OCI-LY7 (cell line): Measurements from ENCODE around the gene SHC1. TPM values are rescaled to one million over a fixed set of nuclear protein-coding genes. Genes with fewer than 3 reads are reported as not detected.

Experiments used
- BruUV-seq: library from RNA; stranded (reverse); fragments of 400-500 nt; replicated peaks from 2 replicates; lab custom pipeline; 2021; lab: Mats Ljungman, UMichigan
- CTCF ChIA-PET: fragments of 300-600 bp; sonication (Branson Sonifier 250); formaldehyde crosslinking; loops from one replicate; lab custom pipeline; 2022; ENCODE audit warnings: antibody characterized with exemption; ENCODE audit not compliant: unreplicated experiment; lab: Charles Lee
- POLR2A ChIA-PET: fragments of 300-600 bp; sonication (Branson Sonifier 250); formaldehyde crosslinking; loops from one replicate; lab custom pipeline; 2022; ENCODE audit warnings: antibody characterized with exemption; lab: Charles Lee
- DNase-seq: peaks from one replicate; pipeline ENCODE4 v3.0.0-alpha.2; 2015; ENCODE audit warnings: low spot score
- H2AFZ ChIP-seq: fragments of 200-600 bp; sonication (generic), shearing (Covaris generic); 2 replicates; pipeline ENCODE4 v1.6.1; 2014; ENCODE audit warnings: mild to moderate bottlenecking, antibody characterized with exemption, low read length, moderate library complexity
- H3K27ac ChIP-seq: fragments of 200-600 bp; sonication (generic); 2 replicates; pipeline ENCODE4 v1.5.1; 2014; ENCODE audit warnings: mixed run types, low read depth, mild to moderate bottlenecking, moderate library complexity, low read length, inconsistent platforms; ENCODE audit not compliant: poor library complexity, severe bottlenecking
- H3K36me3 ChIP-seq: fragments of 200-600 bp; sonication (generic); 2 replicates; pipeline ENCODE4 v1.6.1; 2014; ENCODE audit warnings: mild to moderate bottlenecking, antibody characterized with exemption, low read length, moderate library complexity, mixed read lengths; ENCODE audit not compliant: insufficient read depth
- H3K4me1 ChIP-seq: fragments of 200-600 bp; sonication (generic); 2 replicates; pipeline ENCODE4 v1.5.1; 2014; ENCODE audit warnings: mild to moderate bottlenecking, low read length; ENCODE audit not compliant: insufficient read depth, poor library complexity, severe bottlenecking
- H3K4me2 ChIP-seq: fragments of 200-600 bp; sonication (generic); 2 replicates; pipeline ENCODE4 v1.6.1; 2014; ENCODE audit warnings: mild to moderate bottlenecking, low read length
- H3K4me3 ChIP-seq: fragments of 200-600 bp; sonication (generic); 2 replicates; pipeline ENCODE4 v1.5.1; 2014; ENCODE audit warnings: mild to moderate bottlenecking, low read depth, low read length; ENCODE audit not compliant: poor library complexity, severe bottlenecking
- H3K79me2 ChIP-seq: fragments of 200-600 bp; sonication (generic); 2 replicates; pipeline ENCODE4 v1.6.1; 2016; ENCODE audit warnings: low read depth, mild to moderate bottlenecking, low read length, moderate library complexity, mixed read lengths; ENCODE audit not compliant: insufficient read depth
- H3K9me2 ChIP-seq: fragments of 200-600 bp; sonication (generic); 2 replicates; pipeline ENCODE4 v1.6.1; 2016; ENCODE audit warnings: mild to moderate bottlenecking, low read length, mixed read lengths; ENCODE audit not compliant: insufficient read depth
- H3K9me3 ChIP-seq: fragments of 200-600 bp; sonication (generic); 2 replicates; pipeline ENCODE4 v1.6.1; 2014; ENCODE audit warnings: mild to moderate bottlenecking, mixed run types, low read length, mixed read lengths
- H4K20me1 ChIP-seq: fragments of 200-600 bp; sonication (generic); 2 replicates; pipeline ENCODE4 v1.6.1; 2014; ENCODE audit warnings: mild to moderate bottlenecking, antibody characterized with exemption, low read length, moderate library complexity, mixed read lengths; ENCODE audit not compliant: insufficient read depth
- EZH2phosphoT487 ChIP-seq: fragments of 200-600 bp; sonication (generic); IDR thresholded peaks from 2 replicates; pipeline ENCODE4 v1.6.1; 2018; ENCODE audit warnings: low read depth, borderline replicate concordance, mild to moderate bottlenecking, mixed run types, antibody characterized with exemption, low read length, moderate library complexity, mixed read lengths
- intact Hi-C: fragments of 100-400 bp; cut with micrococcal nuclease; formaldehyde crosslinking; loops from one replicate; pipeline ENCODE4 v1.10.0; 2022; ENCODE audit not compliant: unreplicated experiment
- total RNA-seq, 2 experiments: library from RNA; depleted of rRNA in 1 of 2; stranded (reverse); fragments of >200 nt in 1 of 2; shearing (Covaris generic) in 1 of 2; gene quantifications; 2 replicates each; pipeline ENCODE4 v1.2.3, GENCODE V29; 2014 to 2022
- TF ChIP-seq, protein P1 (sequence below): fragments of 200-600 bp; sonication (generic); conservative IDR thresholded peaks from 2 replicates; pipeline ENCODE4 v1.5.1; 2014; ENCODE audit warnings: mild to moderate bottlenecking, antibody characterized with exemption, low read length, moderate library complexity, mixed read lengths

Gene SHC1
- total RNA-seq, 2 experiments from 2014 or later: 37.6 to 77.4 TPM

DNA sequence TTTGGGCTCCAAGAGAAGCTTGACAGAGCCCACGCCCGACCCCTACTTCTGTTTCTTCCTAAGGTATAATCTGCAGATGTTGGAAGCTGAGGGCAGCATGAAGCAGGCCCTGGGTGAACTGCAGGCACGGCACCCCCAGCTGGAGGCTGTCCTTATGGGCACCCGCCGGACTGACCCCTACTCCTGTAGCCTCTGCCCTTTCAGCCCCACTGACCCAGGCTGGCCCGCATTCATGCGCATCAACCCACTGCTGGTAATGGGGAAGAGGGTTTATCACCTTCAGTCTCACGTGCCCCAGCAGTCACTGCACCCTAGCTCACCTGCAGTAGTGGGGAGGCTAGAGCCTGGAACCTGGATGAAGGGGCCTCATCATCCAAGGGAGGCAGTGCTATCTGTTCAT is 19.7 kb upstream of the SHC1 start:
- no peak overlapping the region for H2AFZ ChIP-seq
- ChIA-PET POLR2A (no interaction called here), CTCF (no interaction called here)
- no peak for DNase-seq
- H3K4me1 ChIP-seq: peaks cover 16% of the 10 kb centered on the region
- peaks cover 24% of the 10 kb centered on the region for H3K79me2 ChIP-seq
- H3K4me3 ChIP-seq: no peak overlapping the region
- no peaks in the 10 kb centered on the region for H3K9me2 ChIP-seq
- BruUV-seq: no TSS peak
- H3K36me3 ChIP-seq: peaks cover 58% of the 10 kb centered on the region
- no peak overlapping the region for H3K27ac ChIP-seq
- TF ChIP-seq, protein P1, sequence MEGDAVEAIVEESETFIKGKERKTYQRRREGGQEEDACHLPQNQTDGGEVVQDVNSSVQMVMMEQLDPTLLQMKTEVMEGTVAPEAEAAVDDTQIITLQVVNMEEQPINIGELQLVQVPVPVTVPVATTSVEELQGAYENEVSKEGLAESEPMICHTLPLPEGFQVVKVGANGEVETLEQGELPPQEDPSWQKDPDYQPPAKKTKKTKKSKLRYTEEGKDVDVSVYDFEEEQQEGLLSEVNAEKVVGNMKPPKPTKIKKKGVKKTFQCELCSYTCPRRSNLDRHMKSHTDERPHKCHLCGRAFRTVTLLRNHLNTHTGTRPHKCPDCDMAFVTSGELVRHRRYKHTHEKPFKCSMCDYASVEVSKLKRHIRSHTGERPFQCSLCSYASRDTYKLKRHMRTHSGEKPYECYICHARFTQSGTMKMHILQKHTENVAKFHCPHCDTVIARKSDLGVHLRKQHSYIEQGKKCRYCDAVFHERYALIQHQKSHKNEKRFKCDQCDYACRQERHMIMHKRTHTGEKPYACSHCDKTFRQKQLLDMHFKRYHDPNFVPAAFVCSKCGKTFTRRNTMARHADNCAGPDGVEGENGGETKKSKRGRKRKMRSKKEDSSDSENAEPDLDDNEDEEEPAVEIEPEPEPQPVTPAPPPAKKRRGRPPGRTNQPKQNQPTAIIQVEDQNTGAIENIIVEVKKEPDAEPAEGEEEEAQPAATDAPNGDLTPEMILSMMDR: no peak
- no peak for TF ChIP-seq EZH2phosphoT487
- intact Hi-C loops: no loop called here
- no peak overlapping the region for H3K4me2 ChIP-seq
- no peaks in the 10 kb centered on the region for H3K9me3 ChIP-seq
- no peaks in the 10 kb centered on the region for H4K20me1 ChIP-seq

DNA sequence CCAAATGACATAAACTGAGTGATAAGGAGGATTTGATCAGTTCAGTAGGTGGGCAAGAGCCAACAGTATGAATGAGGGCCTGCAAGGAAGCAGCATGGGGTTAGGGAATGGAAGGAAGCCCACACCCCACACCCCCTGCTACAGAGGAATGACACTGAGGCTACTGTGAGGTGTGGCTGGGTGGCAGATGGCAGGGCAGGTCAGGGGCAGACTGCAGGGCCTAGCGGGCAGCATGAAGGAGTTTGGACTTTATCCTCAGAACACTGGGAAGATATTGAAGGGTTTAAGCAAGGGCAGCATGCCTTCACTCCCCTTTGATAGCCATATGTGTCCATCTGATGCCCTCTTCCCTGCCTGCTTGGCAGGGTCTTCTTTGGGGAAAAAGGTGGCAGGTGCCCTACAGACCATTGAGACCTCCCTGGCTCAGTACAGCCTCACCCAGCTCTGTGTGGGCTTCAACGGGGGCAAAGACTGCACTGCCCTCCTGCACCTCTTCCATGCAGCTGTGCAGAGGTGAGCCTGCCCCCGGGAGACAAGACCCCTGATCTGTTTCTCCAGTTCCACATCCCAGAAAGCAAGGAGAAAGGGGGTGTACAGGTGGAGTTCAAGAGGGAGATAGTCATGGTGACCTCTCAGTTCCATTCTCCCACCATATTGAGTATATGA is 18.8 kb upstream of the SHC1 start:
- Histone ChIP-seq H3K4me2 (no peak overlapping the region), H3K79me2 (peaks cover 34% of the 10 kb centered on the region), H2AFZ (no peak overlapping the region), H3K4me1 (peaks cover 17% of the 10 kb centered on the region), H3K4me3 (no peak overlapping the region), H3K27ac (no peak overlapping the region), H3K9me3 (no peaks in the 10 kb centered on the region), H3K36me3 (peaks cover 59% of the 10 kb centered on the region), H3K9me2 (no peaks in the 10 kb centered on the region), H4K20me1 (no peaks in the 10 kb centered on the region)
- intact Hi-C loops: no loop called here
- POLR2A ChIA-PET: no interaction called here
- no peak for TF ChIP-seq EZH2phosphoT487
- TF ChIP-seq, protein P1: no peak
- no peak for DNase-seq
- BruUV-seq: no TSS peak
- CTCF ChIA-PET: no interaction called here
